HAP-1 (cell line): ENCODE measurements around the gene INAFM1.
A peak's percentile ranks its signal among the peaks of the same experiment; 100 is the strongest.
"Not testable (repeated sequence)": the region's sequence is repeated elsewhere in the genome, so short reads cannot be mapped to it uniquely, and the experiment has no call there.

ENCODE experiments used
- DNase-seq, 2 experiments: peaks; one replicate each; pipeline ENCODE4 v3.0.0-alpha.2; 2016 to 2020; ENCODE audit warnings: low spot score in 2 of 2
- H3K27me3 ChIP-seq: fragments of 250-450 bp; sonication (Bioruptor Pico); 2 replicates; pipeline ENCODE4 v1.5.1; 2020; ENCODE audit warnings: low read depth, mild to moderate bottlenecking, moderate library complexity
- H3K36me3 ChIP-seq: fragments of 250-450 bp; sonication (Bioruptor Pico); replicated peaks from 2 replicates; pipeline ENCODE4 v1.5.1; 2020; ENCODE audit warnings: mild to moderate bottlenecking
- H3K4me1 ChIP-seq: fragments of 250-450 bp; sonication (Bioruptor Pico); 2 replicates; pipeline ENCODE4 v1.5.1; 2020; ENCODE audit warnings: mild to moderate bottlenecking
- H3K4me3 ChIP-seq: fragments of 250-450 bp; sonication (Bioruptor Pico); 2 replicates; pipeline ENCODE4 v1.5.1; 2020; ENCODE audit warnings: mild to moderate bottlenecking, moderate library complexity
- H3K9me3 ChIP-seq: fragments of 250-450 bp; sonication (Bioruptor Pico); 2 replicates; pipeline ENCODE4 v1.5.1; 2020; ENCODE audit warnings: mild to moderate bottlenecking, moderate library complexity
- in situ Hi-C: fragments of 300-500 bp; cut with MboI; formaldehyde crosslinking; loops from 3 replicates; pipeline ENCODE4 v1.14.3; 2020; ENCODE audit warnings: low sequenced_read_pairs, inconsistent platforms, mixed read lengths

INAFM1 gene

GRCh38 chr19:47300867-47301266, 26.2 kb downstream of the INAFM1 start:
- in situ Hi-C loops, DNase-seq, H3K36me3 ChIP-seq, H3K9me3 ChIP-seq, H3K4me3 ChIP-seq, H3K4me1 ChIP-seq, H3K27me3 ChIP-seq: not testable (repeated sequence)

DNA sequence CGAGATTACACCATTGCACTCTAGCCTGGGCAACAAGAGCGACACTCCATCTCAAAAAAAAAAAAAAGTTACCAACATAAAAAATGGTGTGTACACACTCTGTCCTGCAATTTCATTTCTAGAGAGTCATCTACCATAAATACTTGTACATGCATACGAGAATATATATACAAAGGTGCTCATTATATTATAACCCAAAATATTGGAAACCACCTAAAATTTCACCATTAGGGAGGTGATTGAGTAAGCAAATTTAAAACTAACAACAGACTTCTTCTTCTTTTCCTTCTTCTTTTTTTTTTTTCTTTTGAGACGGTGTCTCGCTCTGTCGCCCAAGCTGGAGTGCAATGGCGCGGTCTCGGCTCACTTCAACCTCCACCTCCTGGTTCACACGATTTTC, 27.6 kb downstream of the INAFM1 start:
- no peaks in the 10 kb centered on the region for H3K27me3 ChIP-seq
- in situ Hi-C loops, result no loop called here
- no peak overlapping the region for H3K4me3 ChIP-seq
- peaks cover 3% of the 10 kb centered on the region; the same call in 1 of the 2 replicates for H3K4me1 ChIP-seq
- no peak for DNase-seq
- no peaks in the 10 kb centered on the region for H3K36me3 ChIP-seq
- no peaks in the 10 kb centered on the region for H3K9me3 ChIP-seq

- H3K27me3 ChIP-seq, result no peaks in the 10 kb centered on the region
- H3K4me3 ChIP-seq, result no peak overlapping the region
- in situ Hi-C loops, result no loop called here
- DNase-seq, result no peak
- no peaks in the 10 kb centered on the region for H3K9me3 ChIP-seq
- peaks cover 3% of the 10 kb centered on the region; the same call in 1 of the 2 replicates for H3K4me1 ChIP-seq
- no peaks in the 10 kb centered on the region for H3K36me3 ChIP-seq
These were observed 29.3 kb downstream of the INAFM1 start for GRCh38 chr19:47303966-47304365.

- H3K27me3 ChIP-seq, result no peaks in the 10 kb centered on the region
- no peaks in the 10 kb centered on the region for H3K9me3 ChIP-seq
- peaks cover 3% of the 10 kb centered on the region; the same call in 1 of the 2 replicates for H3K4me1 ChIP-seq
- in situ Hi-C loops, result no loop called here
- DNase-seq, result peak; percentile 62 to 89
- H3K36me3 ChIP-seq, result no peaks in the 10 kb centered on the region
- no peak overlapping the region for H3K4me3 ChIP-seq
These were observed 30.6 kb downstream of the INAFM1 start for GRCh38 chr19:47305309-47305751.

GRCh38 chr19:47306303-47306702, 31.6 kb downstream of the INAFM1 start:
- in situ Hi-C loops, result no loop called here
- Histone ChIP-seq H3K4me1 (peaks cover 3% of the 10 kb centered on the region; the same call in 1 of the 2 replicates), H3K9me3 (no peaks in the 10 kb centered on the region), H3K36me3 (no peaks in the 10 kb centered on the region), H3K4me3 (no peak overlapping the region), H3K27me3 (no peaks in the 10 kb centered on the region)
- no peak for DNase-seq

DNA sequence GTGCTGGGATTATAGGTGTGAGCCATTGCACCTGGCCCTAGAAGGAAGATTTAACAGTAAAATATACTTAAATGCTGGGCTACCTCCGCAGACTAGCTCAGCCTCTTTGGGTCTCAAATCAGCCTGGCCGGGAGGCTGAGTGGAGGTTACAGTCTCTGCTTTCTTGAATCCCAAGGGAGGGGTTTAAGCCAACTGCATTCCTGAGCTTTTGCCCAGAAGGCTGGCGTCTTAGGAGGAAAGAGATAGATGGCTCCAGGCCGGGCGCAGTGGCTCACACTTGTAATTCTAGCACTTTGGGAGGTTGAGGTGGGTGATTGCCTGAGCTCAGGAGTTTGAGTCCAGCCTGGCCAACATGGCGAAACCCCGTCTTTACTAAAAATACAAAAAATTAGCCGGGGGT, 34.4 kb downstream of the INAFM1 start:
- Histone ChIP-seq H3K36me3 (no peaks in the 10 kb centered on the region), H3K4me3 (no peak overlapping the region), H3K27me3 (no peaks in the 10 kb centered on the region), H3K4me1 (peaks cover 3% of the 10 kb centered on the region; the same call in 1 of the 2 replicates), H3K9me3 (no peaks in the 10 kb centered on the region)
- DNase-seq, result no peak
- in situ Hi-C loops, result no loop called here

DNA sequence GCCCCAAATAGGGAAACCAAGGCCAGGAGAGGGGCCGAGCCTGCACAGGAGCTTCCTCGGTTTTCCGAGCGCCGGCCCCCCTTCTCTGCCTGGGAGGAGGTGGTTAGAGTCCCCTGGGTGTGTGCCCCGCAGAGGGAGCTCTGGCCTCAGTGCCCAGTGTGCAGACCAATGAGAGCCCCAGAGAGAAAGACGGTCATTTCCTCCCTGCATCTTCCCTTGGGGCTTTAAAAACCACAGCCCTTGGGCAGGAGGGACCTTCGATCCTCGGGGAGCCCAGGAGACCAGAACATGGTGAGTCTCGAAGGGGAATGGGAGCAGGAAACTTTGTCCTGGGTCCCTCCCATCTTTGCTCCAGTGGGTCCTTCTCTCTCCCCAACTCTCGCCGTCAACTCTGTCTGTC, 34.9 kb downstream of the INAFM1 start, which contains the start of gene C5AR1:
Gene C5AR1 (plus strand): TSS at position 254 of the 400 bp plus-strand sequence. CDS start 35 bp downstream, at position 289.
- Histone ChIP-seq H3K27me3 (no peaks in the 10 kb centered on the region), H3K36me3 (no peaks in the 10 kb centered on the region), H3K4me1 (peaks cover 3% of the 10 kb centered on the region; the same call in 1 of the 2 replicates), H3K9me3 (no peaks in the 10 kb centered on the region), H3K4me3 (no peak within 1 kb of the TSS)
- in situ Hi-C loops, result no loop called here
- no peak for DNase-seq

DNA sequence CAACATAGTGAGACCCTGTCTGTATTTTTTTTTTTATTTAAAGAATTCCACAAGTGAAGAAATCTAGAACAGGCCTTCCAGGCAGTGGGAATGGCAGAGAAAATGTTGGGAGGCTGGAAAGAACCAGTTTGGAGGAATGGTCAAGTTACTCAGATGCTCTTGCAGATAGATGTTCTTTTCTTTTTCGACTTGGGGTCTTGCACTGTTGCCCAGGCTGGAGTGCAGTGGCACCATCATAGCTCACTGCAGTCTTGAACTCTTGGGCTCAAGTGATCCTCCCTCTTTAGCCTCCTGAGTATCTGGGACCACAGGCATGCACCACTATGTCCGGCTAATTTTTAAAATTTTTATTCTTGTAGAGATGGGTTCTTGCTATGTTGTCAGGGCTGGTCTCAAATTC, 35.6 kb downstream of the INAFM1 start:
- DNase-seq, result no peak
- in situ Hi-C loops, result no loop called here
- H3K27me3 ChIP-seq, result no peaks in the 10 kb centered on the region
- H3K4me1 ChIP-seq, result peaks cover 3% of the 10 kb centered on the region; the same call in 1 of the 2 replicates
- H3K36me3 ChIP-seq, result no peaks in the 10 kb centered on the region
- H3K9me3 ChIP-seq, result no peaks in the 10 kb centered on the region
- H3K4me3 ChIP-seq, result no peak overlapping the region

- peak in 1 of 2 experiments; percentile 25 for DNase-seq
- H3K4me3 ChIP-seq, result no peak overlapping the region
- H3K27me3 ChIP-seq, result no peaks in the 10 kb centered on the region
- H3K4me1 ChIP-seq, result 0 out of 2 replicates have a peak, but pooled peaks cover 3% of the 10 kb centered on the region
- H3K36me3 ChIP-seq, result no peaks in the 10 kb centered on the region
- in situ Hi-C loops, result no loop called here
- no peaks in the 10 kb centered on the region for H3K9me3 ChIP-seq
These were observed 36.1 kb downstream of the INAFM1 start for GRCh38 chr19:47310819-47311218.

DNA sequence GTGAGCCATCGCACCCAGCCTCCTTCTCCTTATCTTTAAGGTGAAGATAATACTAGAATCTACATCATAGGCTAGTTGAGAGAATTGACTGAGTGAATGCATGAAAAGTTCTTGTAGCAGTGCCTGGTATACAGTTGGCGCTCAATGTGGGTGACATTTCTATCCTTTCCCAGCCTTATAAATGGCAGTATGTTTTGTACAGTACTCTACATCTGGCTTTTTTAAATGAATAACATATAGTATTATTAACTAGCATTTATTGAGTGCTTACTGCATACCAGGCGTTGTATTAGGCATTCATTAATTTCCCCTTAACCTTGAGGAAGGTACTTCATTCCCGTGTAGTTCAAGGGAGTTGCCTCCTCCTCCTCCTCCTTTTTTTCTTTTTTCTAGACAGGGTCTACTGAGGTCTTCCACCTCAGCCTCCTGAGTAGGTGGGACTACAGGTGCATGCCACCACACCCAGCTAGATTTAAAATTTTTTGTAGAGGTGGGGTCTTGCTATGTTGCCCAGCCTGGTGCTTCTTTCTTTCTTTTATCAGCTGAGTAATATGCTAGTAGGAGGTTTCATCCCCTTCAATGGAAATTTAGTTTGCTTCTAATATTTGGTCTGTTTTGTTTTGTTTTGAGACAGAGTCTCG, 37.8 kb downstream of the INAFM1 start:
- DNase-seq, result no peak
- Histone ChIP-seq H3K4me3 (no peak overlapping the region), H3K4me1 (no peaks in the 10 kb centered on the region), H3K9me3 (no peaks in the 10 kb centered on the region), H3K36me3 (no peaks in the 10 kb centered on the region), H3K27me3 (no peaks in the 10 kb centered on the region)
- in situ Hi-C loops, result no loop called here

- Histone ChIP-seq H3K9me3 (no peaks in the 10 kb centered on the region), H3K27me3 (no peaks in the 10 kb centered on the region), H3K36me3 (no peaks in the 10 kb centered on the region), H3K4me3 (no peak overlapping the region), H3K4me1 (no peaks in the 10 kb centered on the region)
- in situ Hi-C loops, result no loop called here
- DNase-seq, result no peak
These were observed 39.1 kb downstream of the INAFM1 start for GRCh38 chr19:47313754-47314295.

DNA sequence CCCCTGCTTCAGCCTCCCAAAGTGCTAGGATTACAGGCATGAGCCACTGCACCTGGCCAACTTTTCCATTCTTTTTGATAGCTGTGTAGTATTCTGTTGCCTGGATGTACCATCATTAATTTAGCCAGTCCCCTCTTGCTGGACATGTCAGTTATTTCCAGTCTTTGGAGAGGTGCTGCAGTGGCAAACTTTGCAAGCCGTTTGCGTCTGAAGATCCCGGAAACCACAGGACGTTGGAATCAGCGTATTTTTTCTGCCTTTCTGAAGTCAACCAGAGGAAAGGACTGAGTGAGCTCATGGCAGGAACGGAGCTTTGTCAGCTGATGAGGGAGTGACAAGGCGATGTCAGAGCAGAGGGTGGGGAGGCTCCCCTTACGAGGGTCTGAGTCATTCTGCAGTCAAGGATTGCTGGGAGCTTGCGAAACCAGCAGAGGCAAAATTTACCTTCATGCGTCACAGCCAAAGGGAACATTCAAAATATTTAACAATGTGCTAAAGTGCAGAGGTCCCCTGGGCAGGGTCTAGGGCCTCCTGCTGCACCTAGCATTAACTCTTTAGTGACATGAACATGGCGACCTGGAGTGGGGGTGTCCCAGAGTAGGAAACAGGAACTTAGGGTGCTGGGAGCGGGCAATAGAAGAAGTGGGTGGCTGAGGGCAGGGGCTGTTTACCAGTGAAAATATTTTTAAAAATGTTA, 40.6 kb downstream of the INAFM1 start:
- in situ Hi-C loops, result no loop called here
- DNase-seq, result no peak
- Histone ChIP-seq H3K36me3 (no peaks in the 10 kb centered on the region), H3K9me3 (no peaks in the 10 kb centered on the region), H3K4me1 (no peaks in the 10 kb centered on the region), H3K27me3 (no peaks in the 10 kb centered on the region), H3K4me3 (no peak overlapping the region)

DNA sequence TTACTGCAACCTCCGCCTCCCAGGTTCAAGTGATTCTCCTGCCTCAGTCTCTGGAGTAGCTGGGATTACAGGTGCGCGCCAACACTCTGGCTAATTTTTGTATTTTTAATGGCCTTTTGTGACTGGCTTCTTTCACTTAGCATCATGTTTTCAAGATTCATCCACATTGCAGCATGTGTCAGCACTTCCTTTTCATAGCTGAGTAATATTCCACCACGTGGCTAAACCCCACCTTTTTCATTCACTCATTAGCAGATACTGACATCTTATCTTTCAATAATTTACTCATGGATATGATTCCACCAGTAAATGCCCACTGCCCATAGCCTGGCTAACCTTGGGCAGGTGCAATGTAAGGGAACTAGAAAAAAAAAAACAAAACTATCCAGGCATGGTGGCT, 41.8 kb downstream of the INAFM1 start:
- no peaks in the 10 kb centered on the region for H3K9me3 ChIP-seq
- no peaks in the 10 kb centered on the region for H3K4me1 ChIP-seq
- no peaks in the 10 kb centered on the region for H3K36me3 ChIP-seq
- in situ Hi-C loops, result no loop called here
- no peaks in the 10 kb centered on the region for H3K27me3 ChIP-seq
- no peak for DNase-seq
- no peak overlapping the region for H3K4me3 ChIP-seq
